HEK293 (cell line): Measurements from ENCODE around the gene PTPRA.

Experiments used
- ZNF121 ChIP-seq: fragments of 450-650 bp; formaldehyde crosslinking; IDR thresholded peaks from 2 replicates; pipeline ENCODE4 v1.5.1; 2016; ENCODE audit warnings: missing biosample characterization, missing genetic modification characterization
- ZNF146 ChIP-seq: fragments of 450-650 bp; formaldehyde crosslinking; IDR thresholded peaks from 2 replicates; pipeline ENCODE4 v1.5.1; 2016; ENCODE audit warnings: missing biosample characterization, missing genetic modification characterization
- ZNF155 ChIP-seq: fragments of 450-650 bp; formaldehyde crosslinking; IDR thresholded peaks from 2 replicates; pipeline ENCODE4 v1.5.1; 2016; ENCODE audit warnings: missing biosample characterization, missing genetic modification characterization
- ZNF24 ChIP-seq: fragments of 450-650 bp; formaldehyde crosslinking; IDR thresholded peaks from 2 replicates; pipeline ENCODE4 v1.5.1; 2016; ENCODE audit warnings: missing biosample characterization, missing genetic modification characterization
- ZNF354C ChIP-seq: fragments of 450-650 bp; formaldehyde crosslinking; IDR thresholded peaks from 2 replicates; pipeline ENCODE4 v1.5.1; 2016; ENCODE audit warnings: missing biosample characterization, missing genetic modification characterization, low read depth, borderline replicate concordance
- ZNF501 ChIP-seq: fragments of 450-650 bp; formaldehyde crosslinking; IDR thresholded peaks from 2 replicates; pipeline ENCODE4 v1.5.1; 2016; ENCODE audit warnings: missing biosample characterization, missing genetic modification characterization
- ZNF664 ChIP-seq: fragments of 450-650 bp; formaldehyde crosslinking; IDR thresholded peaks from 2 replicates; pipeline ENCODE4 v1.5.1; 2016; ENCODE audit warnings: missing biosample characterization, missing genetic modification characterization
- ZNF785 ChIP-seq: fragments of 450-650 bp; formaldehyde crosslinking; IDR thresholded peaks from 2 replicates; pipeline ENCODE4 v1.5.1; 2016; ENCODE audit warnings: missing biosample characterization, missing genetic modification characterization
- TF ChIP-seq, protein P1 (sequence below): fragments of 450-650 bp; formaldehyde crosslinking; IDR thresholded peaks from 2 replicates; pipeline ENCODE4 v1.5.1; 2016; ENCODE audit warnings: missing biosample characterization, missing genetic modification characterization
- TF ChIP-seq, protein P2 (sequence below): fragments of 450-650 bp; formaldehyde crosslinking; IDR thresholded peaks from 2 replicates; pipeline ENCODE4 v1.5.1; 2016; ENCODE audit warnings: missing biosample characterization, missing genetic modification characterization
- TF ChIP-seq, protein P3 (sequence below): fragments of 450-650 bp; formaldehyde crosslinking; IDR thresholded peaks from 2 replicates; pipeline ENCODE4 v1.5.1; 2016; ENCODE audit warnings: missing biosample characterization, missing genetic modification characterization

DNA sequence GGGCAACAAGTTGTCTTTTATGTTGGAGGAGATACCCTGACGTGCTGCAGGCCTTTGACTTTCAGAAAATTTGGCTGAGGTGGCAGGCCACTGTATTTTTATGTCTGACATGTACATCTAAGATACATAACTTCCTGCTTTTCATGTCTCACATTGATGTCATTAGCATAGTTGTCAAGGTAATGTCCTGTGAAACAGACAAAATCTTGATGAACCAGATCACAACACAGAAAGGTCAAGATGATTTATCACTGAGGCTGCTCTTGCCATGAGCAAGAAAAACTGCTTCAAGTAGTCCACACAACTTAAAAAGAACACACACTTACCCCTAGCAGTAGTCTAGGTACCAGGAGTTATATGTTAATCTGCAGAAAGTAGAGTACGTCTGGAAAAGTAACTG lies 120.0 kb downstream of the PTPRA start:
- TF ChIP-seq, protein P1, sequence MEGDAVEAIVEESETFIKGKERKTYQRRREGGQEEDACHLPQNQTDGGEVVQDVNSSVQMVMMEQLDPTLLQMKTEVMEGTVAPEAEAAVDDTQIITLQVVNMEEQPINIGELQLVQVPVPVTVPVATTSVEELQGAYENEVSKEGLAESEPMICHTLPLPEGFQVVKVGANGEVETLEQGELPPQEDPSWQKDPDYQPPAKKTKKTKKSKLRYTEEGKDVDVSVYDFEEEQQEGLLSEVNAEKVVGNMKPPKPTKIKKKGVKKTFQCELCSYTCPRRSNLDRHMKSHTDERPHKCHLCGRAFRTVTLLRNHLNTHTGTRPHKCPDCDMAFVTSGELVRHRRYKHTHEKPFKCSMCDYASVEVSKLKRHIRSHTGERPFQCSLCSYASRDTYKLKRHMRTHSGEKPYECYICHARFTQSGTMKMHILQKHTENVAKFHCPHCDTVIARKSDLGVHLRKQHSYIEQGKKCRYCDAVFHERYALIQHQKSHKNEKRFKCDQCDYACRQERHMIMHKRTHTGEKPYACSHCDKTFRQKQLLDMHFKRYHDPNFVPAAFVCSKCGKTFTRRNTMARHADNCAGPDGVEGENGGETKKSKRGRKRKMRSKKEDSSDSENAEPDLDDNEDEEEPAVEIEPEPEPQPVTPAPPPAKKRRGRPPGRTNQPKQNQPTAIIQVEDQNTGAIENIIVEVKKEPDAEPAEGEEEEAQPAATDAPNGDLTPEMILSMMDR, result no peak
- no peak for TF ChIP-seq ZNF785 (tag by site-specific recombination)
- no peak for TF ChIP-seq ZNF146 (tag by site-specific recombination)
- TF ChIP-seq, protein P2, sequence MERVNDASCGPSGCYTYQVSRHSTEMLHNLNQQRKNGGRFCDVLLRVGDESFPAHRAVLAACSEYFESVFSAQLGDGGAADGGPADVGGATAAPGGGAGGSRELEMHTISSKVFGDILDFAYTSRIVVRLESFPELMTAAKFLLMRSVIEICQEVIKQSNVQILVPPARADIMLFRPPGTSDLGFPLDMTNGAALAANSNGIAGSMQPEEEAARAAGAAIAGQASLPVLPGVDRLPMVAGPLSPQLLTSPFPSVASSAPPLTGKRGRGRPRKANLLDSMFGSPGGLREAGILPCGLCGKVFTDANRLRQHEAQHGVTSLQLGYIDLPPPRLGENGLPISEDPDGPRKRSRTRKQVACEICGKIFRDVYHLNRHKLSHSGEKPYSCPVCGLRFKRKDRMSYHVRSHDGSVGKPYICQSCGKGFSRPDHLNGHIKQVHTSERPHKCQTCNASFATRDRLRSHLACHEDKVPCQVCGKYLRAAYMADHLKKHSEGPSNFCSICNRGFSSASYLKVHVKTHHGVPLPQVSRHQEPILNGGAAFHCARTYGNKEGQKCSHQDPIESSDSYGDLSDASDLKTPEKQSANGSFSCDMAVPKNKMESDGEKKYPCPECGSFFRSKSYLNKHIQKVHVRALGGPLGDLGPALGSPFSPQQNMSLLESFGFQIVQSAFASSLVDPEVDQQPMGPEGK, result no peak
- no peak for TF ChIP-seq ZNF664 (tag by site-specific recombination)
- TF ChIP-seq ZNF24 (tag by site-specific recombination), result no peak
- TF ChIP-seq, protein P3, sequence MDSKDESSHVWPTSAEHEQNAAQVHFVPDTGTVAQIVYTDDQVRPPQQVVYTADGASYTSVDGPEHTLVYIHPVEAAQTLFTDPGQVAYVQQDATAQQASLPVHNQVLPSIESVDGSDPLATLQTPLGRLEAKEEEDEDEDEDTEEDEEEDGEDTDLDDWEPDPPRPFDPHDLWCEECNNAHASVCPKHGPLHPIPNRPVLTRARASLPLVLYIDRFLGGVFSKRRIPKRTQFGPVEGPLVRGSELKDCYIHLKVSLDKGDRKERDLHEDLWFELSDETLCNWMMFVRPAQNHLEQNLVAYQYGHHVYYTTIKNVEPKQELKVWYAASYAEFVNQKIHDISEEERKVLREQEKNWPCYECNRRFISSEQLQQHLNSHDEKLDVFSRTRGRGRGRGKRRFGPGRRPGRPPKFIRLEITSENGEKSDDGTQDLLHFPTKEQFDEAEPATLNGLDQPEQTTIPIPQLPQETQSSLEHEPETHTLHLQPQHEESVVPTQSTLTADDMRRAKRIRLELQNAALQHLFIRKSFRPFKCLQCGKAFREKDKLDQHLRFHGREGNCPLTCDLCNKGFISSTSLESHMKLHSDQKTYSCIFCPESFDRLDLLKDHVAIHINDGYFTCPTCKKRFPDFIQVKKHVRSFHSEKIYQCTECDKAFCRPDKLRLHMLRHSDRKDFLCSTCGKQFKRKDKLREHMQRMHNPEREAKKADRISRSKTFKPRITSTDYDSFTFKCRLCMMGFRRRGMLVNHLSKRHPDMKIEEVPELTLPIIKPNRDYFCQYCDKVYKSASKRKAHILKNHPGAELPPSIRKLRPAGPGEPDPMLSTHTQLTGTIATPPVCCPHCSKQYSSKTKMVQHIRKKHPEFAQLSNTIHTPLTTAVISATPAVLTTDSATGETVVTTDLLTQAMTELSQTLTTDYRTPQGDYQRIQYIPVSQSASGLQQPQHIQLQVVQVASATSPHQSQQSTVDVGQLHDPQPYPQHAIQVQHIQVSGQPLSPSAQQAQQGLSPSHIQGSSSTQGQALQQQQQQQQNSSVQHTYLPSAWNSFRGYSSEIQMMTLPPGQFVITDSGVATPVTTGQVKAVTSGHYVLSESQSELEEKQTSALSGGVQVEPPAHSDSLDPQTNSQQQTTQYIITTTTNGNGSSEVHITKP (tag by site-specific recombination), result no peak
- no peak for TF ChIP-seq ZNF121 (tag by site-specific recombination)
- no peak for TF ChIP-seq ZNF354C (tag by site-specific recombination)
- TF ChIP-seq ZNF155 (tag by site-specific recombination), result no peak
- TF ChIP-seq ZNF501 (tag by site-specific recombination), result no peak
